HepG2 (cell line): ENCODE data around the gene ZNF628. TPM values are rescaled to one million over a fixed set of nuclear protein-coding genes. Genes with fewer than 3 reads are reported as not detected.

Experiments
- ATAC-seq: fragments of 200-7000 bp; cut with Tn5 transposase; 3 replicates; pipeline ENCODE4 v1.9.1; 2020; ENCODE audit warnings: mild to moderate bottlenecking, moderate library complexity
- BruUV-seq: library from RNA; stranded (reverse); fragments of 400-500 nt; replicated peaks from 2 replicates; lab custom pipeline; 2021; lab: Mats Ljungman, UMichigan
- CTCF ChIA-PET: fragments of 300-600 bp; formaldehyde crosslinking; extraction: SDS; loops from one replicate; lab custom pipeline; 2021; ENCODE audit warnings: low total read pairs, inconsistent platforms, low intra/inter-chr PET ratio; lab: Yijun Ruan, JAX
- POLR2A ChIA-PET: fragments of 350-600 bp; sonication (Branson Sonifier 250); formaldehyde crosslinking; loops from one replicate; lab custom pipeline; 2020; ENCODE audit warnings: antibody characterized with exemption, inconsistent platforms; lab: Yijun Ruan, JAX
- DNase-seq: peaks from one replicate; pipeline ENCODE4 v3.0.0-alpha.2; 2015; ENCODE audit warnings: low spot score
- FAIRE-seq: peaks from 3 replicates; lab custom pipeline; 2011; peaks lifted over from hg19 to GRCh38; lab: Jason Lieb, UNC
- H2AFZ ChIP-seq: one replicate; pipeline ENCODE4 v1.6.1; 2011; ENCODE audit warnings: low read length, inconsistent platforms
- H3K27ac ChIP-seq: fragments of 300-600 bp; 3 replicates; pipeline ENCODE4 v1.8.0; 2011; ENCODE audit warnings: mixed run types, mild to moderate bottlenecking, mixed read lengths, low read length, inconsistent platforms; ENCODE audit not compliant: insufficient read depth; ENCODE audit errors: extremely low read length
- H3K27me3 ChIP-seq, 2 experiments: fragments of 200-600 bp in 1 of 2; 2 replicates in 1 of 2; 3 replicates in 1 of 2; pipeline versions ENCODE4 v1.6.0 to v1.8.0; 2011; ENCODE audit warnings: low read length in 2 of 2, mild to moderate bottlenecking in 2 of 2, moderate library complexity in 2 of 2, inconsistent platforms in 1 of 2; ENCODE audit not compliant: insufficient read depth in 2 of 2, control insufficient read depth in 1 of 2
- H3K36me3 ChIP-seq, 2 experiments: fragments of 200-600 bp in 1 of 2; replicated peaks in 1 of 2; 2 replicates in 1 of 2; 3 replicates in 1 of 2; pipeline versions ENCODE4 v1.5.1 to v1.8.0; 2011; ENCODE audit warnings: low read length in 2 of 2, inconsistent platforms in 1 of 2; ENCODE audit not compliant: insufficient read depth in 2 of 2, control insufficient read depth in 1 of 2
- H3K4me1 ChIP-seq: 2 replicates; pipeline ENCODE4 v1.5.1; 2012; ENCODE audit warnings: low read length, inconsistent platforms; ENCODE audit not compliant: insufficient read depth
- H3K4me2 ChIP-seq: 2 replicates; pipeline ENCODE4 v1.6.0; 2011; ENCODE audit warnings: low read depth, low read length, inconsistent platforms
- H3K4me3 ChIP-seq, 3 experiments: fragments of 200-600 bp in 1 of 3; sonication (generic), shearing (Covaris generic) in 1 of 3; replicated peaks in 1 of 3; 2 replicates each; pipeline ENCODE4 v1.5.1; 2011 to 2016; ENCODE audit warnings: low read length in 3 of 3, inconsistent platforms in 2 of 3, low read depth in 2 of 3, mild to moderate bottlenecking in 2 of 3, control low read depth in 1 of 3, mixed read lengths in 1 of 3; ENCODE audit not compliant: insufficient read depth in 1 of 3
- H3K79me2 ChIP-seq: one replicate; pipeline ENCODE4 v1.6.1; 2011; ENCODE audit warnings: low read length, inconsistent platforms; ENCODE audit not compliant: insufficient read depth
- H3K9ac ChIP-seq: 2 replicates; pipeline ENCODE4 v1.6.0; 2011; ENCODE audit warnings: mild to moderate bottlenecking, low read depth, low read length, inconsistent platforms; ENCODE audit not compliant: insufficient read depth
- H3K9me3 ChIP-seq: 2 replicates; pipeline ENCODE4 v1.5.1; 2012; ENCODE audit warnings: mild to moderate bottlenecking, low read length
- H4K20me1 ChIP-seq: 2 replicates; pipeline ENCODE4 v1.6.0; 2011; ENCODE audit warnings: inconsistent platforms, mild to moderate bottlenecking, low read length, moderate library complexity; ENCODE audit not compliant: insufficient read depth
- CEBPB ChIP-seq: IDR thresholded peaks from 2 replicates; pipeline ENCODE4 v1.6.1; 2011; ENCODE audit warnings: low read depth, low read length, improper control_type of control experiment, borderline replicate concordance
- ELK4 ChIP-seq: sonication (generic); formaldehyde crosslinking; IDR thresholded peaks from 2 replicates; pipeline ENCODE4 v1.9.0; 2021; ENCODE audit warnings: missing genetic modification reagents, borderline replicate concordance
- HNRNPLL ChIP-seq: fragments of 200-400 bp; formaldehyde crosslinking; IDR thresholded peaks from 2 replicates; pipeline ENCODE4 v1.6.1; 2017; ENCODE audit warnings: mild to moderate bottlenecking, low read depth, low read length; ENCODE audit not compliant: poor library complexity, severe bottlenecking
- IRF1 ChIP-seq: sonication (generic); formaldehyde crosslinking; IDR thresholded peaks from 2 replicates; pipeline ENCODE4 v1.4.0; 2020; ENCODE audit warnings: low read depth, mild to moderate bottlenecking, missing genetic modification reagents
- SYNCRIP ChIP-seq: fragments of 200-400 bp; formaldehyde crosslinking; IDR thresholded peaks from 2 replicates; pipeline ENCODE4 v1.6.1; 2018; ENCODE audit warnings: mild to moderate bottlenecking, low read depth, low read length; ENCODE audit not compliant: insufficient read depth
- ZNF18 ChIP-seq: sonication (generic); formaldehyde crosslinking; IDR thresholded peaks from 2 replicates; pipeline ENCODE4 v1.8.0; 2022; ENCODE audit warnings: mild to moderate bottlenecking, missing genetic modification reagents; ENCODE audit not compliant: insufficient replicate concordance
- ZNF317 ChIP-seq: sonication (generic); formaldehyde crosslinking; IDR thresholded peaks from 2 replicates; pipeline ENCODE4 v1.5.0; 2020; ENCODE audit warnings: mild to moderate bottlenecking, missing genetic modification reagents
- ZNF44 ChIP-seq: sonication (generic); formaldehyde crosslinking; IDR thresholded peaks from 2 replicates; pipeline ENCODE4 v1.5.1; 2020; ENCODE audit warnings: mild to moderate bottlenecking, missing genetic modification reagents
- ZNF468 ChIP-seq: sonication (generic); formaldehyde crosslinking; IDR thresholded peaks from 2 replicates; pipeline ENCODE4 v1.8.0; 2022; ENCODE audit warnings: mild to moderate bottlenecking, moderate library complexity, missing genetic modification reagents
- ZNF556 ChIP-seq: sonication (generic); formaldehyde crosslinking; IDR thresholded peaks from 2 replicates; pipeline ENCODE4 v1.4.0; 2020; ENCODE audit warnings: mild to moderate bottlenecking, missing genetic modification reagents, borderline replicate concordance
- ZNF609 ChIP-seq: sonication (generic); formaldehyde crosslinking; IDR thresholded peaks from 2 replicates; pipeline ENCODE4 v1.4.0; 2020; ENCODE audit warnings: mild to moderate bottlenecking, missing genetic modification reagents, borderline replicate concordance
- ZNF616 ChIP-seq: sonication (generic); formaldehyde crosslinking; IDR thresholded peaks from 2 replicates; pipeline ENCODE4 v1.5.0; 2020; ENCODE audit warnings: low read depth, mild to moderate bottlenecking, missing genetic modification reagents
- WGBS: methylation state at CpG from one replicate; pipeline ENCODE4 v1.1.6; 2017; ENCODE audit warnings: low lambda C conversion rate; 5-methylcytosine and 5-hydroxymethylcytosine counted together
- in situ Hi-C: cut with HindIII; loops from 2 replicates; pipeline ENCODE4 v1.10.0; 2017; ENCODE audit warnings: low pct_unique_long_range_greater_than_20kb; ENCODE audit not compliant: extremely low pct_ligation_motif_present
- intact Hi-C: fragments of 100-400 bp; cut with micrococcal nuclease; formaldehyde crosslinking; loops from one replicate; pipeline ENCODE4 v1.10.0; 2022; ENCODE audit not compliant: unreplicated experiment
- polyA plus RNA-seq, 8 experiments: library from polyadenylated mRNA; depleted of rRNA in 3 of 8; stranded (reverse) in 7 of 8; unstranded in 1 of 8; fragments of >200 nt; fragmentation: Illumina TruSeq in 4 of 8; extraction: Trizol in 4 of 8; gene quantifications; 2 replicates each; pipeline versions ENCODE4 v1.2.1 to v1.2.3, GENCODE V29; 2011 to 2016; ENCODE audit warnings: low read depth in 4 of 8, missing spikeins in 1 of 8, mixed read lengths in 1 of 8; ENCODE audit not compliant: insufficient read depth in 1 of 8
- total RNA-seq, 5 experiments: library from RNA; depleted of rRNA; stranded (reverse); fragments of >200 nt; fragmentation: Illumina TruSeq; extraction: Trizol; gene quantifications; 2 replicates each; pipeline ENCODE4 v1.2.3, GENCODE V29; 2016; ENCODE audit warnings: low read depth in 1 of 5

Gene ZNF628
- total and polyA plus RNA-seq, 2 of the 13 experiments (the other 11 are each of a cell fraction or from before 2014, with no cell fraction given): 0.54 to 1.2 TPM

- no peaks in the 10 kb centered on the region for H3K4me1 ChIP-seq
- in situ Hi-C loops: no loop called here
- H2AFZ ChIP-seq: no peak overlapping the region
- no TSS peak for BruUV-seq
- H3K9me3 ChIP-seq: no peaks in the 10 kb centered on the region
- no peak overlapping the region for H3K4me3 ChIP-seq
- ChIA-PET CTCF (no interaction called here), POLR2A (no interaction called here)
- H3K79me2 ChIP-seq: no peaks in the 10 kb centered on the region
- 60% methylated on average over 4 of the region's 4 CpGs for WGBS
- DNase-seq: no peak
- H3K27me3 ChIP-seq: peaks cover 0 to 2% of the 10 kb centered on the region in 2 experiments; a peak in 2 of 5 replicates
- no peak for ATAC-seq
- H4K20me1 ChIP-seq: no peaks in the 10 kb centered on the region
- H3K9ac ChIP-seq: no peak overlapping the region
- H3K36me3 ChIP-seq: no peaks in the 10 kb centered on the region
- FAIRE-seq: peak; percentile 82
- H3K27ac ChIP-seq: no peak overlapping the region
- intact Hi-C loops: no loop called here
- no peak overlapping the region for H3K4me2 ChIP-seq
- TF ChIP-seq ZNF18 (CRISPR knock-in tag) (no peak), ZNF616 (CRISPR knock-in tag) (no peak), CEBPB (no peak), ZNF556 (CRISPR knock-in tag) (no peak), HNRNPLL (no peak), ZNF44 (no peak), ZNF609 (CRISPR knock-in tag) (no peak), ELK4 (CRISPR knock-in tag) (no peak), ZNF468 (CRISPR knock-in tag) (no peak), SYNCRIP (no peak), IRF1 (no peak), ZNF317 (CRISPR knock-in tag) (no peak)
Measured at GRCh38 chr19:55434356-55434919, 42.0 kb upstream of the ZNF628 start.
